K562 (cell line): ENCODE results near the gene ZNF595. TPM values are rescaled to one million over a fixed set of nuclear protein-coding genes. Genes with fewer than 3 reads are reported as not detected.

Experiments
- ATAC-seq: fragments of 200-7000 bp; cut with Tn5 transposase; 3 replicates; pipeline ENCODE4 v1.9.1; 2020; ENCODE audit warnings: moderate library complexity
- BruUV-seq: library from RNA; stranded (reverse); fragments of 400-500 nt; replicated peaks from 2 replicates; lab custom pipeline; 2021; lab: Mats Ljungman, UMichigan
- CTCF ChIA-PET: fragments of 300-600 bp; formaldehyde crosslinking; extraction: SDS; loops from one replicate; lab custom pipeline; 2021; ENCODE audit warnings: low intra/inter-chr PET ratio; lab: Yijun Ruan, JAX
- POLR2A ChIA-PET: fragments of 300-600, 350-650 bp; sonication (Branson Sonifier 250); formaldehyde crosslinking; extraction: SDS; loops from one replicate; lab custom pipeline; 2021; ENCODE audit warnings: antibody characterized with exemption, inconsistent platforms; lab: Yijun Ruan, JAX
- DNase-seq, 4 experiments: peaks; one replicate each; pipeline versions ENCODE4 v3.0.0 to v3.0.0-alpha.2; 2011 to 2018; ENCODE audit warnings: low spot score in 3 of 4, mixed read lengths in 3 of 4; ENCODE audit errors: extremely low read depth in 1 of 4
- FAIRE-seq: peaks from 2 replicates; lab custom pipeline; 2011; peaks lifted over from hg19 to GRCh38; lab: Jason Lieb, UNC
- H2AFZ ChIP-seq: 2 replicates; pipeline ENCODE4 v1.6.0; 2011; ENCODE audit warnings: low read depth, low read length, control low read depth, inconsistent platforms
- H3K27ac ChIP-seq: fragments of 200-600 bp; 3 replicates; pipeline ENCODE4 v1.8.0; 2011; ENCODE audit warnings: low read depth, mild to moderate bottlenecking, control low read depth, inconsistent platforms, low read length, moderate library complexity, mixed read lengths; ENCODE audit errors: extremely low read depth
- H3K27me3 ChIP-seq, 2 experiments: fragments of 300-600 bp in 1 of 2; 2 replicates in 1 of 2; 3 replicates in 1 of 2; pipeline versions ENCODE4 v1.6.0 to v1.8.0; 2011; ENCODE audit warnings: inconsistent platforms in 2 of 2, low read length in 2 of 2, mild to moderate bottlenecking in 1 of 2, mixed read lengths in 1 of 2, moderate library complexity in 1 of 2; ENCODE audit not compliant: control insufficient read depth in 2 of 2, insufficient read depth in 2 of 2
- H3K36me3 ChIP-seq: fragments of 300-600 bp; 3 replicates; pipeline ENCODE4 v1.8.0; 2011; ENCODE audit warnings: mild to moderate bottlenecking, low read length, inconsistent platforms; ENCODE audit not compliant: control insufficient read depth, insufficient read depth
- H3K4me1 ChIP-seq, 2 experiments: fragments of 200-600 bp in 1 of 2; replicated peaks in 1 of 2; 2 replicates in 1 of 2; 3 replicates in 1 of 2; pipeline versions ENCODE4 v1.5.1 to v1.8.0; 2011; ENCODE audit warnings: inconsistent platforms in 2 of 2, low read length in 2 of 2, mild to moderate bottlenecking in 1 of 2, mixed read lengths in 1 of 2, moderate library complexity in 1 of 2; ENCODE audit not compliant: control insufficient read depth in 2 of 2, insufficient read depth in 2 of 2
- H3K4me2 ChIP-seq: 2 replicates; pipeline ENCODE4 v1.6.1; 2011; ENCODE audit warnings: low read length, control low read depth, inconsistent platforms, mixed read lengths; ENCODE audit not compliant: insufficient read depth
- H3K4me3 ChIP-seq: fragments of 200-600 bp; sonication (generic), shearing (Covaris generic); 2 replicates; pipeline ENCODE4 v1.5.1; 2016; ENCODE audit warnings: control low read depth, inconsistent platforms
- H3K79me2 ChIP-seq: fragments of 200-600 bp; 3 replicates; pipeline ENCODE4 v1.8.0; 2011; ENCODE audit warnings: low read length, inconsistent platforms; ENCODE audit not compliant: control insufficient read depth, insufficient read depth
- H3K9ac ChIP-seq, 2 experiments: 2 replicates each; pipeline versions ENCODE4 v1.6.0 to v1.6.1; 2011; ENCODE audit warnings: low read depth in 2 of 2, low read length in 2 of 2, control low read depth in 1 of 2, inconsistent platforms in 1 of 2, mild to moderate bottlenecking in 1 of 2, mixed read lengths in 1 of 2; ENCODE audit not compliant: insufficient read depth in 1 of 2
- H3K9me1 ChIP-seq: one replicate; pipeline ENCODE4 v1.6.0; 2011; ENCODE audit warnings: inconsistent platforms, mild to moderate bottlenecking, low read length, moderate library complexity; ENCODE audit not compliant: control insufficient read depth, insufficient read depth
- H3K9me3 ChIP-seq: replicated peaks from 2 replicates; pipeline ENCODE4 v1.5.1; 2011; ENCODE audit warnings: low read depth, low read length, inconsistent platforms; ENCODE audit not compliant: control insufficient read depth, insufficient read depth
- H4K20me1 ChIP-seq: replicated peaks from 2 replicates; pipeline ENCODE4 v1.6.1; 2011; ENCODE audit warnings: low read length, inconsistent platforms, mixed read lengths; ENCODE audit not compliant: control insufficient read depth, insufficient read depth
- ELF1 ChIP-seq: fragments of 200-800 bp; sonication (Bioruptor generic); IDR thresholded peaks from 2 replicates; pipeline ENCODE4 v1.6.1; 2016; ENCODE audit warnings: missing genetic modification characterization, missing compliant biosample characterization
- KDM2B ChIP-seq: fragments of 250-450 bp; sonication (Bioruptor Pico); IDR thresholded peaks from 2 replicates; pipeline ENCODE4 v1.8.0; 2021; ENCODE audit warnings: mild to moderate bottlenecking, moderate library complexity
- RCOR1 ChIP-seq, 2 experiments: IDR thresholded peaks; 2 replicates each; pipeline ENCODE4 v1.6.1; 2012; ENCODE audit warnings: low read depth in 2 of 2, low read length in 2 of 2, borderline replicate concordance in 1 of 2, improper control_type of control experiment in 1 of 2
- SIN3A ChIP-seq, 2 experiments: fragments of 150-350 bp in 1 of 2; IDR thresholded peaks; 2 replicates each; pipeline ENCODE4 v1.6.1; 2011 to 2016; ENCODE audit warnings: borderline replicate concordance in 2 of 2, low read depth in 2 of 2, low read length in 2 of 2, mild to moderate bottlenecking in 2 of 2, moderate library complexity in 2 of 2; ENCODE audit not compliant: control insufficient read depth in 1 of 2
- SNRNP70 ChIP-seq: fragments of 200-400 bp; formaldehyde crosslinking; optimal IDR thresholded peaks from 2 replicates; pipeline ENCODE3; 2017; ENCODE audit warnings: low read depth, low read length
- THRAP3 ChIP-seq: fragments of 450-650 bp; IDR thresholded peaks from 2 replicates; pipeline ENCODE4 v1.6.1; 2016; ENCODE audit warnings: mild to moderate bottlenecking, inconsistent platforms, borderline replicate concordance
- TRIM28 ChIP-seq: fragments of 450-650 bp; IDR thresholded peaks from 2 replicates; pipeline ENCODE4 v1.6.1; 2017
- ZC3H11A ChIP-seq: IDR thresholded peaks from 2 replicates; pipeline ENCODE4 v1.6.1; 2012; ENCODE audit warnings: low read depth, low read length, improper control_type of control experiment
- ZNF184 ChIP-seq: sonication (generic); formaldehyde crosslinking; IDR thresholded peaks from 2 replicates; pipeline ENCODE4 v1.5.0; 2020; ENCODE audit warnings: missing genetic modification reagents
- ZNF274 ChIP-seq: IDR thresholded peaks from 2 replicates; pipeline ENCODE4 v1.6.1; 2011; ENCODE audit warnings: low read depth, mild to moderate bottlenecking, low read length, moderate library complexity, borderline replicate concordance
- ZNF77 ChIP-seq: fragments of 250-450 bp; sonication (Bioruptor Pico); IDR thresholded peaks from 2 replicates; pipeline ENCODE4 v1.5.0; 2020
- WGBS: fragments of 100-300 bp; shearing (Covaris generic); methylation state at CpG from one replicate; pipeline ENCODE4 v1.1.6; 2016; ENCODE audit warnings: low coverage, mixed read lengths; ENCODE audit not compliant: insufficient coverage; ENCODE audit errors: missing lambda C conversion rate; 5-methylcytosine and 5-hydroxymethylcytosine counted together
- in situ Hi-C: fragments of 300-500 bp; cut with MboI; formaldehyde crosslinking; loops from 4 replicates; pipeline ENCODE4 v1.15.0; 2018; ENCODE audit warnings: inconsistent platforms, mixed read lengths
- intact Hi-C: fragments of 100-400 bp; cut with micrococcal nuclease; formaldehyde crosslinking; loops from 2 replicates; pipeline ENCODE4 v1.14.2; 2022
- polyA plus RNA-seq, 8 experiments: library from polyadenylated mRNA; depleted of rRNA in 4 of 8; stranded (reverse) in 5 of 8; unstranded in 3 of 8; fragments of >200 nt; fragmentation: Nextera tagmentation in 2 of 8; fragmentation: Illumina TruSeq in 1 of 8; extraction: Ambion mirVana in 2 of 8; extraction: Trizol in 1 of 8; gene quantifications; 2 replicates each; pipeline versions ENCODE4 v1.2.1 to v1.2.3, GENCODE V29; 2011 to 2014; ENCODE audit warnings: inconsistent platforms in 1 of 8, missing spikeins in 1 of 8
- total RNA-seq, 7 experiments: library from RNA; depleted of rRNA in 6 of 7; stranded (reverse); fragments of >200 nt in 6 of 7; fragmentation: Illumina TruSeq in 2 of 7; extraction: Trizol in 2 of 7; gene quantifications; 2 replicates each; pipeline versions ENCODE4 v1.2.1 to v1.2.3, GENCODE V29; 2011 to 2021; ENCODE audit warnings: low replicate concordance in 1 of 7
- TF ChIP-seq, protein P1 (sequence below): sonication (generic); formaldehyde crosslinking; IDR thresholded peaks from 2 replicates; pipeline ENCODE4 v1.8.0; 2022; ENCODE audit warnings: mild to moderate bottlenecking, missing genetic modification reagents, borderline replicate concordance
- TF ChIP-seq, protein P2 (sequence below): fragments of 450-650 bp; formaldehyde crosslinking; IDR thresholded peaks from 2 replicates; pipeline ENCODE4 v1.4.0; 2020; ENCODE audit warnings: mild to moderate bottlenecking, moderate library complexity
- TF ChIP-seq, protein P3 (sequence below): IDR thresholded peaks from 2 replicates; pipeline ENCODE4 v1.6.1; 2011; ENCODE audit not compliant: insufficient read length; ENCODE audit errors: extremely low read depth

The ZNF595 gene
- total and polyA plus RNA-seq, 9 of the 15 experiments (the other 6 are each of a cell fraction or from before 2014, with no cell fraction given), result 116 to 632 (median 237) TPM

DNA sequence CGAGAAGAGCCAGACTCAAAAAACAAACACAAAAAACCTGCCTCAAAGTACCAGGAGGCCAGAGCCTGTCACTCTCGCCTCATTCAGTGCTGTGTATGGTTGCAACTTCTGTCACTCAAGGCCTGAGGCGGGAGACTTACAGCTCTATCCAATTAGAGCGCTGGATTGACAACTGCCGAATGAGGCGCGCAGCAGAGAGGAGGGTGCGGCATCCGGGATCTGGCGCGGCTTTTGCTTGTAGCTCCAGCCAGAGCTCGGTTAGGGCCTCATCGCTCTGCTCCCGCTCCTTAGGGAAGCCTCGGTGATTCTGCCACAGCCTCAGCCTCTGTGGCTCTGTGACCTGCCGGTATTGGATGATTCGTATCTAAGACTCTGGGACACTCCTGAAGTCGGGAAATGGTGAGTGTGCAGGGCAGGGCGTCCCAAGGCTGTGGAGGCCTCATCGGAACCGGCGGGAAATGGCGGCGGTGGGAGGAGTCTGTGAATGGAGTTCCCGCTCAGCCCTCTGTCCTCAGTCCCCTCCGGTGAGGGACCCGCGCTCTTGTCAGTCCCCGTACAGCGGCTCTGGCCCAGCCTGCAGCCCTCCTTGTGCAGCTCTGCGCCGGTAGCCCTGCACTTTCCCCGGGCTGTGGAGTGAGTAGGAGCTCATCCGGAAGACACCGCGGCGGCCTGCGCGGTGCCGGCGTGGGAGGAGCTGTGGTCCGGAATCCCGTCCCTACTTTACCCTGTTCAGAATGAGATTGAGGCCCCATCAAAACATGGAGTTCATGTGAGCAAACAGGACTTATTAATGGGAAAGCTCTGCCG is 71.4 kb downstream of the ZNF595 start, which contains the start of gene ZNF718:
Gene ZNF718, plus strand, starts transcription at position 227 of the 807 bp plus-strand sequence. Its CDS starts 170 bp downstream, at position 397.
- intact Hi-C loops, result loop anchor here (1.0 kb wide), 1 partner anchor 9 kb away; no protein-coding TSS in a partner anchor
- peak; percentile 95 for FAIRE-seq
- no peak for TF ChIP-seq ZNF274
- no peak for TF ChIP-seq ZNF184 (CRISPR knock-in tag)
- no peak for TF ChIP-seq TRIM28
- TF ChIP-seq, protein P1, sequence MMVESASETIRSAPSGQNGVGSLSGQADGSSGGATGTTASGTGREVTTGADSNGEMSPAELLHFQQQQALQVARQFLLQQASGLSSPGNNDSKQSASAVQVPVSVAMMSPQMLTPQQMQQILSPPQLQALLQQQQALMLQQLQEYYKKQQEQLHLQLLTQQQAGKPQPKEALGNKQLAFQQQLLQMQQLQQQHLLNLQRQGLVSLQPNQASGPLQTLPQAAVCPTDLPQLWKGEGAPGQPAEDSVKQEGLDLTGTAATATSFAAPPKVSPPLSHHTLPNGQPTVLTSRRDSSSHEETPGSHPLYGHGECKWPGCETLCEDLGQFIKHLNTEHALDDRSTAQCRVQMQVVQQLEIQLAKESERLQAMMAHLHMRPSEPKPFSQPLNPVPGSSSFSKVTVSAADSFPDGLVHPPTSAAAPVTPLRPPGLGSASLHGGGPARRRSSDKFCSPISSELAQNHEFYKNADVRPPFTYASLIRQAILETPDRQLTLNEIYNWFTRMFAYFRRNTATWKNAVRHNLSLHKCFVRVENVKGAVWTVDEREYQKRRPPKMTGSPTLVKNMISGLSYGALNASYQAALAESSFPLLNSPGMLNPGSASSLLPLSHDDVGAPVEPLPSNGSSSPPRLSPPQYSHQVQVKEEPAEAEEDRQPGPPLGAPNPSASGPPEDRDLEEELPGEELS (CRISPR knock-in tag), result 0 out of 2 replicates have a peak, but pooled peaks have one; percentile 39
- peak; percentile 65; the same call in 1 of the 2 replicates for TF ChIP-seq ELF1 (tag)
- TF ChIP-seq ZNF77 (CRISPR knock-in tag), result no peak
- no peak for TF ChIP-seq SNRNP70
- peak in 1 of 2 experiments; percentile 7; a peak in 1 of 4 replicates for TF ChIP-seq RCOR1 (IDR thresholded peaks at IDR 0.05; ENCODE audit: borderline replicate concordance in 1 of 2, low read depth in 2 of 2, low read length in 2 of 2)
- TF ChIP-seq, protein P2, sequence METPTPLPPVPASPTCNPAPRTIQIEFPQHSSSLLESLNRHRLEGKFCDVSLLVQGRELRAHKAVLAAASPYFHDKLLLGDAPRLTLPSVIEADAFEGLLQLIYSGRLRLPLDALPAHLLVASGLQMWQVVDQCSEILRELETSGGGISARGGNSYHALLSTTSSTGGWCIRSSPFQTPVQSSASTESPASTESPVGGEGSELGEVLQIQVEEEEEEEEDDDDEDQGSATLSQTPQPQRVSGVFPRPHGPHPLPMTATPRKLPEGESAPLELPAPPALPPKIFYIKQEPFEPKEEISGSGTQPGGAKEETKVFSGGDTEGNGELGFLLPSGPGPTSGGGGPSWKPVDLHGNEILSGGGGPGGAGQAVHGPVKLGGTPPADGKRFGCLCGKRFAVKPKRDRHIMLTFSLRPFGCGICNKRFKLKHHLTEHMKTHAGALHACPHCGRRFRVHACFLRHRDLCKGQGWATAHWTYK (CRISPR knock-in tag), result no peak
- no peak for TF ChIP-seq KDM2B
- TF ChIP-seq, protein P3, sequence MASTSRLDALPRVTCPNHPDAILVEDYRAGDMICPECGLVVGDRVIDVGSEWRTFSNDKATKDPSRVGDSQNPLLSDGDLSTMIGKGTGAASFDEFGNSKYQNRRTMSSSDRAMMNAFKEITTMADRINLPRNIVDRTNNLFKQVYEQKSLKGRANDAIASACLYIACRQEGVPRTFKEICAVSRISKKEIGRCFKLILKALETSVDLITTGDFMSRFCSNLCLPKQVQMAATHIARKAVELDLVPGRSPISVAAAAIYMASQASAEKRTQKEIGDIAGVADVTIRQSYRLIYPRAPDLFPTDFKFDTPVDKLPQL, result no peak
- TF ChIP-seq THRAP3, result no peak
- TF ChIP-seq SIN3A (IDR thresholded peaks at IDR 0.05; ENCODE audit: borderline replicate concordance in 2 of 2, control insufficient read depth in 1 of 2, low read depth in 2 of 2, low read length in 2 of 2), result 0 out of 4 replicates have a peak, but pooled peaks of 1 of the 2 experiments have one; percentile 18
- no peak for TF ChIP-seq ZC3H11A

More for the DNA sequence above, 71.4 kb downstream of the ZNF595 start, which contains the start of gene ZNF718:
- Histone ChIP-seq H3K36me3 (peaks cover 13% of the 10 kb centered on the region; the same call in 1 of the 3 replicates), H3K79me2 (peaks cover 27% of the 10 kb centered on the region), H4K20me1 (no peaks in the 10 kb centered on the region; the same call in 1 of the 2 replicates), H3K27me3 (no peaks in the 10 kb centered on the region), H3K9me1 (no peaks in the 10 kb centered on the region), H3K9ac (peak within 1 kb of the TSS; percentile 87 to 98), H3K27ac (peak within 1 kb of the TSS; percentile 92), H2AFZ (peak within 1 kb of the TSS; percentile 92), H3K4me1 (peaks cover 3 to 6% of the 10 kb centered on the region in 2 experiments; a peak in 3 of 5 replicates), H3K4me2 (peak within 1 kb of the TSS; percentile 80), H3K9me3 (peaks cover 22% of the 10 kb centered on the region), H3K4me3 (peak within 1 kb of the TSS; percentile 58)
- ChIA-PET POLR2A (interaction anchor here (0.7 to 1.7 kb wide), 8 partner anchors 9 to 349 kb away, joined by 3 to 8 read pairs (median 4); no protein-coding TSS in a partner anchor), CTCF (no interaction called here)
- in situ Hi-C loops, result no loop called here
- 3% methylated on average over 34 of the region's 44 CpGs for WGBS
- BruUV-seq, result TSS peak; percentile 69
- peak; percentile 99 for ATAC-seq
- peak; percentile 90 to 95 (median 91) for DNase-seq
